Suprapubic skin (tissue), 4 donors: Measurements from ENCODE around the gene CENPS. TPM values are rescaled to one million over a fixed set of nuclear protein-coding genes. Genes with fewer than 3 reads are reported as not detected.

Experiments
- DNase-seq, 2 donors: peaks; one replicate each; pipeline ENCODE4 v3.0.0-alpha.2; 2019; ENCODE audit warnings: low spot score in 2 of 2
- H3K27ac ChIP-seq: fragments of 200-600 bp; sonication (generic); one replicate; pipeline ENCODE4 v1.5.1; 2019
- H3K27me3 ChIP-seq: fragments of 200-600 bp; sonication (generic); one replicate; pipeline ENCODE4 v1.5.1; 2019
- H3K36me3 ChIP-seq: fragments of 200-600 bp; sonication (generic); one replicate; pipeline ENCODE4 v1.5.1; 2019
- H3K4me1 ChIP-seq: fragments of 200-600 bp; sonication (generic); one replicate; pipeline ENCODE4 v1.5.1; 2019
- H3K4me3 ChIP-seq: fragments of 200-600 bp; sonication (generic); one replicate; pipeline ENCODE4 v1.5.1; 2019; ENCODE audit warnings: mild to moderate bottlenecking
- H3K9me3 ChIP-seq: fragments of 200-600 bp; sonication (generic); one replicate; pipeline ENCODE4 v1.5.1; 2019
- CTCF ChIP-seq, 2 donors: fragments of 200-600 bp in 1 of 2; fragments of 450-650 bp in 1 of 2; sonication (generic) in 1 of 2; IDR thresholded peaks; one replicate each; pipeline ENCODE4 v1.5.1; 2016 to 2019; ENCODE audit warnings: antibody characterized with exemption in 2 of 2, mild to moderate bottlenecking in 1 of 2, moderate library complexity in 1 of 2
- EP300 ChIP-seq: sonication (generic); formaldehyde crosslinking; IDR thresholded peaks from one replicate; pipeline ENCODE4 v1.6.1; 2017; ENCODE audit warnings: antibody characterized with exemption
- POLR2A ChIP-seq, 2 donors: fragments of 450-650 bp; IDR thresholded peaks; one replicate each; pipeline ENCODE4 v1.6.1; 2017; ENCODE audit warnings: antibody characterized with exemption in 2 of 2, mild to moderate bottlenecking in 2 of 2, moderate library complexity in 2 of 2
- POLR2AphosphoS5 ChIP-seq, 3 donors: sonication (generic); formaldehyde crosslinking; IDR thresholded peaks; one replicate each; pipeline ENCODE4 v1.6.1; 2017; ENCODE audit warnings: antibody characterized with exemption in 3 of 3
- WGBS: methylation state at CpG from one replicate; pipeline ENCODE4 v1.1.5; 2018; 5-methylcytosine and 5-hydroxymethylcytosine counted together
- total RNA-seq, 4 donors: library from RNA; depleted of rRNA; stranded (reverse); fragments of >200 nt; gene quantifications; one replicate each; pipeline ENCODE4 v1.1.0, GENCODE V29; 2016

Gene CENPS
- total RNA-seq, 4 donors from 2014 or later: 0.62 to 3.6 (median 2.5) TPM; not detected in 1

- 46% methylated on average over 4 of the region's 4 CpGs for WGBS
Observed at GRCh38 chr1:10489291-10490055, 59.2 kb downstream of the CENPS start.

GRCh38 chr1:10490286-10490970 lies 60.2 kb downstream of the CENPS start:
- Histone ChIP-seq H3K9me3 (no peaks in the 10 kb centered on the region), H3K4me1 (peaks cover 12% of the 10 kb centered on the region), H3K27ac (no peak overlapping the region), H3K4me3 (no peak overlapping the region), H3K36me3 (no peaks in the 10 kb centered on the region), H3K27me3 (no peaks in the 10 kb centered on the region)
- TF ChIP-seq POLR2AphosphoS5 (IDR thresholded peaks at IDR 0.05) (no peak), EP300 (no peak), POLR2A (IDR thresholded peaks at IDR 0.05) (no peak), CTCF (IDR thresholded peaks at IDR 0.05) (no peak)
- DNase-seq: no peak
- WGBS: 83% methylated on average over 12 of the region's 12 CpGs

More at GRCh38 chr1:10489291-10490055, 59.2 kb downstream of the CENPS start:
- Histone ChIP-seq H3K9me3 (no peaks in the 10 kb centered on the region), H3K27me3 (no peaks in the 10 kb centered on the region), H3K4me1 (peaks cover 2% of the 10 kb centered on the region), H3K4me3 (no peak overlapping the region), H3K36me3 (no peaks in the 10 kb centered on the region), H3K27ac (no peak overlapping the region)
- TF ChIP-seq EP300: no peak
- TF ChIP-seq CTCF (IDR thresholded peaks at IDR 0.05): no peak
- TF ChIP-seq POLR2A (IDR thresholded peaks at IDR 0.05): no peak
- no peak for TF ChIP-seq POLR2AphosphoS5 (IDR thresholded peaks at IDR 0.05)
- DNase-seq: no peak

Other genes starting within 250 kb of the CENPS start
- 10 to 100 TPM; 46.0 to 88.0 (median 51.2) TPM for gene KIF1B, start 219.9 kb upstream of the CENPS start, total RNA-seq
- 10 to 100 TPM; 42.3 to 78.8 (median 77.7) TPM for gene PGD, start 31.4 kb upstream of the CENPS start, total RNA-seq
- not detected for gene CORT, start 19.6 kb downstream of the CENPS start, total RNA-seq
- 10 to 100 TPM; 16.4 to 21.3 (median 20.2) TPM for gene DFFA, start 42.1 kb downstream of the CENPS start, total RNA-seq
- gene PEX14, start 44.5 kb downstream of the CENPS start, total RNA-seq: 10 to 100 TPM; 14.6 to 19.0 (median 17.6) TPM